ENCODE measurements around the gene PLD4.

GRCh38 chr14:104956290-104956890 is 31.7 kb downstream of the PLD4 start:
- TF ChIP-seq CTCF (IDR thresholded peaks at IDR 0.05), result no peak
- TF ChIP-seq POLR2A (IDR thresholded peaks at IDR 0.05), result no peak
